GM12864 (cell line): Measurements from ENCODE around the gene PCDHA10.

ENCODE experiments used
- DNase-seq: peaks from one replicate; pipeline ENCODE4 v3.0.0-alpha.2; 2011; ENCODE audit warnings: low read depth
- H3K4me3 ChIP-seq: 2 replicates; pipeline ENCODE4 v1.5.1; 2011; ENCODE audit warnings: mild to moderate bottlenecking, low read depth, low read length, control low read depth
- CTCF ChIP-seq: IDR thresholded peaks from 2 replicates; pipeline ENCODE4 v1.5.1; 2011; ENCODE audit warnings: low read depth, mild to moderate bottlenecking, moderate library complexity, low read length, control low read depth, inconsistent platforms; ENCODE audit errors: missing control alignments

Gene PCDHA10

GRCh38 chr5:140916325-140916724, 60.6 kb downstream of the PCDHA10 start:
- DNase-seq: no peak
- H3K4me3 ChIP-seq: no peak overlapping the region
- no peak for TF ChIP-seq CTCF
